Smooth muscle cell (in vitro differentiated cells): Measurements from ENCODE around the gene OR2B6. TPM values are rescaled to one million over a fixed set of nuclear protein-coding genes. Genes with fewer than 3 reads are reported as not detected.

Experiments
- DNase-seq: peaks from one replicate; lab custom pipeline; 2025; ENCODE audit not compliant: unreplicated experiment; lab: John Stamatoyannopoulos, UW
- H2AFZ ChIP-seq: fragments of 200-600 bp; sonication (generic); 2 replicates; pipeline ENCODE4 v1.6.0; 2016; ENCODE audit warnings: antibody characterized with exemption, low read depth, mild to moderate bottlenecking
- H3F3A ChIP-seq: fragments of 200-600 bp; sonication (generic); 2 replicates; pipeline ENCODE4 v1.6.0; 2017; ENCODE audit warnings: antibody characterized with exemption, low read depth
- H3K27ac ChIP-seq: fragments of 200-600 bp; sonication (generic); 2 replicates; pipeline ENCODE4 v1.5.1; 2016; ENCODE audit warnings: low read depth, mild to moderate bottlenecking
- H3K27me3 ChIP-seq: fragments of 200-600 bp; sonication (generic); 2 replicates; pipeline ENCODE4 v1.6.1; 2016; ENCODE audit warnings: low read depth, mild to moderate bottlenecking
- H3K36me3 ChIP-seq: fragments of 200-600 bp; sonication (generic); 2 replicates; pipeline ENCODE4 v1.5.1; 2016; ENCODE audit warnings: low read depth
- H3K4me1 ChIP-seq: fragments of 200-600 bp; sonication (generic); 2 replicates; pipeline ENCODE4 v1.5.1; 2016; ENCODE audit warnings: low read depth
- H3K4me2 ChIP-seq: fragments of 200-600 bp; sonication (generic); 2 replicates; pipeline ENCODE4 v1.6.0; 2016; ENCODE audit warnings: mild to moderate bottlenecking
- H3K4me3 ChIP-seq: fragments of 200-600 bp; sonication (generic); 2 replicates; pipeline ENCODE4 v1.5.1; 2016; ENCODE audit warnings: mild to moderate bottlenecking
- H3K79me2 ChIP-seq: fragments of 200-600 bp; sonication (generic); 2 replicates; pipeline ENCODE4 v1.6.0; 2016; ENCODE audit warnings: low read depth, mild to moderate bottlenecking
- H3K9ac ChIP-seq: fragments of 200-600 bp; sonication (generic); 2 replicates; pipeline ENCODE4 v1.6.0; 2016; ENCODE audit warnings: low read depth
- H3K9me3 ChIP-seq: fragments of 200-600 bp; sonication (generic); replicated peaks from 2 replicates; pipeline ENCODE4 v1.5.1; 2016; ENCODE audit warnings: low read depth
- H4K20me1 ChIP-seq: fragments of 200-600 bp; sonication (generic); 2 replicates; pipeline ENCODE4 v1.6.0; 2016; ENCODE audit warnings: low read depth
- WGBS: methylation state at CpG from one replicate; pipeline ENCODE4 v1.1.7; 2016; ENCODE audit warnings: low lambda C conversion rate; 5-methylcytosine and 5-hydroxymethylcytosine counted together
- polyA plus RNA-seq: library from polyadenylated mRNA; unstranded; fragments of >200 nt; fragmentation: Nextera tagmentation; extraction: Ambion mirVana; gene quantifications from 2 replicates; pipeline ENCODE4 v1.2.1, GENCODE V29; 2016
- total RNA-seq: library from RNA; depleted of rRNA; stranded (reverse); fragments of >200 nt; gene quantifications from 2 replicates; pipeline ENCODE4 v1.2.3, GENCODE V29; 2014
- TF ChIP-seq, protein P1 (sequence below): fragments of 200-600 bp; sonication (generic); IDR thresholded peaks from 2 replicates; pipeline ENCODE4 v1.5.1; 2017; ENCODE audit warnings: borderline replicate concordance, mild to moderate bottlenecking, antibody characterized with exemption; ENCODE audit not compliant: insufficient read depth, poor library complexity, severe bottlenecking

Gene OR2B6
- total and polyA plus RNA-seq, 2 experiments from 2014 or later = not detected

DNA sequence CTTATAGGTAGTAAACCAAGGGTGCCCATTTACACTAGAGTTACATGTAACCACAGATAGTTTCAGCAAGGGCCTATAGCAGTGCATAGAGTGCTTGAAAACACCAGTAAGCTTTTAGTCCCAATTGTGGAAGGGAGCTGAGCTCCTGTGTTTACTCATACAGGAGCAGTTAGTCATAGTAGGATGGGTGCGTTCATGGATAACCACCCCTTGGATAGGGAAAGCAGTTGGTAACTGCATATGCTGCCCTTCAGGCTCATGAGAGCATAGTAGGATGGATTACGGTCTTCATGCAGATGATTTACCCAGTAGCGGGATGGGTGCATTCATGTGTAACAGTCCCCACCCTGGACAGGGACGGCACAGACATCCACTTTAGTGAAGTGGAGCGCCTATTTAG is 45.1 kb downstream of the OR2B6 start:
- H3K4me2 ChIP-seq = no peak overlapping the region
- H2AFZ ChIP-seq = no peak overlapping the region
- no peak overlapping the region for H3K27ac ChIP-seq
- no peaks in the 10 kb centered on the region for H3K9me3 ChIP-seq
- TF ChIP-seq, protein P1, sequence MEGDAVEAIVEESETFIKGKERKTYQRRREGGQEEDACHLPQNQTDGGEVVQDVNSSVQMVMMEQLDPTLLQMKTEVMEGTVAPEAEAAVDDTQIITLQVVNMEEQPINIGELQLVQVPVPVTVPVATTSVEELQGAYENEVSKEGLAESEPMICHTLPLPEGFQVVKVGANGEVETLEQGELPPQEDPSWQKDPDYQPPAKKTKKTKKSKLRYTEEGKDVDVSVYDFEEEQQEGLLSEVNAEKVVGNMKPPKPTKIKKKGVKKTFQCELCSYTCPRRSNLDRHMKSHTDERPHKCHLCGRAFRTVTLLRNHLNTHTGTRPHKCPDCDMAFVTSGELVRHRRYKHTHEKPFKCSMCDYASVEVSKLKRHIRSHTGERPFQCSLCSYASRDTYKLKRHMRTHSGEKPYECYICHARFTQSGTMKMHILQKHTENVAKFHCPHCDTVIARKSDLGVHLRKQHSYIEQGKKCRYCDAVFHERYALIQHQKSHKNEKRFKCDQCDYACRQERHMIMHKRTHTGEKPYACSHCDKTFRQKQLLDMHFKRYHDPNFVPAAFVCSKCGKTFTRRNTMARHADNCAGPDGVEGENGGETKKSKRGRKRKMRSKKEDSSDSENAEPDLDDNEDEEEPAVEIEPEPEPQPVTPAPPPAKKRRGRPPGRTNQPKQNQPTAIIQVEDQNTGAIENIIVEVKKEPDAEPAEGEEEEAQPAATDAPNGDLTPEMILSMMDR = no peak
- H4K20me1 ChIP-seq = no peaks in the 10 kb centered on the region
- H3K4me1 ChIP-seq = peaks cover 10% of the 10 kb centered on the region
- no peak for DNase-seq
- WGBS = 91% methylated on average over 5 of the region's 5 CpGs
- H3K4me3 ChIP-seq = no peak overlapping the region
- no peaks in the 10 kb centered on the region for H3K27me3 ChIP-seq
- H3K36me3 ChIP-seq = no peaks in the 10 kb centered on the region
- H3F3A ChIP-seq = no peaks in the 10 kb centered on the region
- H3K9ac ChIP-seq = no peak overlapping the region
- no peaks in the 10 kb centered on the region for H3K79me2 ChIP-seq

DNA sequence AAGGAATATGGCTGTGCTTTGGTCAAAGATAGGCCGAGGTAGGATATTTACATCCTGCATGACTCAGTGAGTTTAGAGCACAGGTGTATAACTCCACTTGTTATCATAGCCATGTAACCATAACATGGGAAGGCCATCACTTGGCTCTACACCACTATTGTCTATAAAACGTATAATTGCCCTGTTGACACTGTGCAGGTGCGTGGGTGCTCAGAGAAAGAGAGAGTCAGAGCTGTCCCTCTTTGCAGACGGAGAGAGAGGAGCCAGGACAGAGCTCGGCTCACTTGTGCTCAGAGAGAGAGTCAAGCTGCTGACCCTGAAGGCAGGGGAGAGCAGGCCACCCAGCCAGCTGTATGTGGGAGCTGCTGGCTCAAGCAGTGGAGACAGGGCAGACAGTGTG is 46.0 kb downstream of the OR2B6 start:
- H3K4me3 ChIP-seq = no peak overlapping the region
- no peak overlapping the region for H3K4me2 ChIP-seq
- no peak overlapping the region for H2AFZ ChIP-seq
- no peak overlapping the region for H3K27ac ChIP-seq
- H3K9me3 ChIP-seq = no peaks in the 10 kb centered on the region
- TF ChIP-seq, protein P1 = no peak
- no peaks in the 10 kb centered on the region for H3K36me3 ChIP-seq
- 87% methylated on average over 5 of the region's 5 CpGs for WGBS
- H3K79me2 ChIP-seq = no peaks in the 10 kb centered on the region
- H4K20me1 ChIP-seq = no peaks in the 10 kb centered on the region
- H3K4me1 ChIP-seq = peaks cover 10% of the 10 kb centered on the region
- no peaks in the 10 kb centered on the region for H3F3A ChIP-seq
- no peak for DNase-seq
- no peaks in the 10 kb centered on the region for H3K27me3 ChIP-seq
- no peak overlapping the region for H3K9ac ChIP-seq

- Histone ChIP-seq H3K4me2 (no peak overlapping the region), H3K27me3 (no peaks in the 10 kb centered on the region), H2AFZ (no peak overlapping the region), H3K9me3 (no peaks in the 10 kb centered on the region), H3K4me3 (no peak overlapping the region), H3K4me1 (peaks cover 10% of the 10 kb centered on the region), H3K79me2 (no peaks in the 10 kb centered on the region), H3K9ac (no peak overlapping the region), H3F3A (no peaks in the 10 kb centered on the region), H3K36me3 (no peaks in the 10 kb centered on the region), H3K27ac (no peak overlapping the region), H4K20me1 (no peaks in the 10 kb centered on the region)
- TF ChIP-seq, protein P1 = no peak
- 75% methylated on average over 3 of the region's 3 CpGs for WGBS
- no peak for DNase-seq
Observed at GRCh38 chr6:28003661-28004060, 46.6 kb downstream of the OR2B6 start.

DNA sequence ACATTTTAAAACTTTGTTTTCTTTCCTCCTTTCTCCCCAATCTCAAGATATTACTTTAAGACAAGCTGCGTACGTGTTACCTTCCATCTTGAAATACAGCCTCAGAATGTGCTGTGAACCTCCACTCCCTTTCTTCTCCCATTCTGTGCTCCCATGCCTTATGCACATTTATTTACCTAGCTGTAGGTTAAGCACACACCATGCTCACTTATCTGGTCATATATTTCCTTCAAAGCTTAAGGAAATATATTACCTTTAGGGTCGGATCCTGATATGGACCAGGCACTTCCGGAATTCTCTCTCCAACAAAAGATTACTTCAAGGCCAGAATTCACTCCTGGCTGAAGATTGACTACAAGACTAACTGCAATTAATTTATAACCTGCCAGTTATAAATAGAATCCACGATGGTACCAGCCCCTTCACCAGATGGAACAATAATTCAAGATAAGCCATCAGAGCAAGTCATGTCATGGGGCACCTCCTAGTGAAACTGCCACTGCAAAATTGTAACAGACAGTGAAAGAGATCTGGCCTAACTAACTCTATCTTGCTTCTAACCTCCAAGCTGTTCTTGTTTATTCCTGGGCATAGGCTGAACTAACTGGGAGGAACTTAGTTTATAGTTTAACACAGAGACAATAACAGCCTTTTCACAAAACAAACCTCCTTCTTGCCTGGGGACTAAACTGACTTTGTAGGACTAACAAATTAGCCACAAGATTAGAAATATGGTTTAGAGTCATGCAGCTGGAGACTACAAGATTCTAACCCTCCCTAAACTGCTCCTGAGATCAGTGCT is 47.5 kb downstream of the OR2B6 start:
- no peaks in the 10 kb centered on the region for H4K20me1 ChIP-seq
- 91% methylated on average over 5 of the region's 5 CpGs for WGBS
- H2AFZ ChIP-seq = no peak overlapping the region

More for the DNA sequence above, 47.5 kb downstream of the OR2B6 start:
- H3K9ac ChIP-seq = no peak overlapping the region
- H3K27me3 ChIP-seq = no peaks in the 10 kb centered on the region
- no peak for DNase-seq
- no peaks in the 10 kb centered on the region for H3K79me2 ChIP-seq
- H3K4me2 ChIP-seq = no peak overlapping the region
- H3K4me1 ChIP-seq = peaks cover 10% of the 10 kb centered on the region
- H3F3A ChIP-seq = no peaks in the 10 kb centered on the region
- TF ChIP-seq, protein P1 = no peak
- no peaks in the 10 kb centered on the region for H3K9me3 ChIP-seq
- no peak overlapping the region for H3K27ac ChIP-seq
- H3K4me3 ChIP-seq = no peak overlapping the region
- no peaks in the 10 kb centered on the region for H3K36me3 ChIP-seq
